HG02623 (cell line): ENCODE measurements around the gene CACNA1I.

ENCODE experiments used
- ATAC-seq: cut with Tn5 transposase; IDR thresholded peaks from one replicate; pipeline ENCODE4 v1.9.1; 2021; ENCODE audit warnings: moderate library complexity; ENCODE audit not compliant: unreplicated experiment

CACNA1I gene

GRCh38 chr22:39567135-39567946, 3.2 kb upstream of the CACNA1I start:
- no peak for ATAC-seq

GRCh38 chr22:39568278-39568981, 2.1 kb upstream of the CACNA1I start:
- ATAC-seq, result no peak

DNA sequence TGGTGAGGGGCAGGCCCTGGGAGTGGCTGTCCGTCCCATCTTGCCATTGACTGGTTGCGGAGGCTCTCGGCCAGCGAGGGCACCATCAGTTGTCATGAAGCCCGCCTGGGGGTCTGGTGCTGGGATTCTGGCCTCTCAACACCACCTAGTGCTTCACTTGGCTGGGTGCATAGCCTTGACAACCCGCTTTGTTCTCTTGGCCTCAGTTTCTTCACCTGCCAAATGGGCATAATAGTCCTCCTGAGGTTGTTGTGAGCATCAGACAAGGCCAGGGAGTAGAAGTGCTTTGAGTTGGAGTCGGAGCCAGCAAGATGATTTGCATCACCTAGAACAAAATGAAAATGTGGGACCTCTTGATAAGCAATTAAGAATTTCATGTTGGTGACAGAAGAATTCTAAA, 1.5 kb upstream of the CACNA1I start:
- no peak for ATAC-seq

DNA sequence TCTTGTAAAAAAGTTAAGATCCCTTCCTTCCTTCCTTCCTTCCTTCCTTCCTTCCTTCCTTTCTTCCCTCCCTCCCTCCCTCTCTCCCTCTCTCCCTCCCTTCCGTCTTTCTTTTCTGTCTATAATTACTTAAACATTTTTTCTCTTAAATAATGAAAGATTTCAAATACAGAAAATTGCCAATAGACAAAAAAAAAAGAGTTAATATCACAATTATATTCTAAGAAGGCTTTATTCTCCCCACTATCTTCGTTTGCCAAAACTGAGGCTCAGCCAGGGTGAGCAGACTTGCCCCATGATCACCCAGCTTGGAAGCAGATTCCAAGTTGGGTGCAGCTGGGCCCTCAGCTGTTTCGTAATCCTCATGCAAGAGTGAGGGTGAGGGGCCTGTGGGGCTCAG, 327 bp upstream of the CACNA1I start:
- no peak for ATAC-seq

DNA sequence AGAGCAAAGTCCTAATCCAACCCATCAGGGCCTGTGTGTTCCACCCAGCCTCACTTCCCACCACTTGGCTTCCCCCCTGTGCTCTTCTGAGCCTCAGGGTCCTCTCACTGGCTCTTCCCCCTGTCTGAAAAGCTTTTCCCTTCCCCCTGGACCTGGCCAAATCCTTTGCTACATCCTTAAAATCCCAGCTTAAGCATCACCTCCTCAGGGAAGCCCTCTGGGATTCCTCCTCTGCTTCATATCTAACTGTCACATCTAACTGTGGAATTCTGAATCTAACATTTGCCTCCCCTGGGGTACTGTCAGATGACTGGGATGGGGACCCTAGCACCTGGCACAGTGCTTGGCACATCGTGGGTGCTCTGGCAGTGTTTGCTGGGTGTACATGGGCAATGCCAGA, 985 bp downstream of the CACNA1I start:
- no peak for ATAC-seq

GRCh38 chr22:39574779-39575551, 4.4 kb downstream of the CACNA1I start:
- no peak for ATAC-seq

DNA sequence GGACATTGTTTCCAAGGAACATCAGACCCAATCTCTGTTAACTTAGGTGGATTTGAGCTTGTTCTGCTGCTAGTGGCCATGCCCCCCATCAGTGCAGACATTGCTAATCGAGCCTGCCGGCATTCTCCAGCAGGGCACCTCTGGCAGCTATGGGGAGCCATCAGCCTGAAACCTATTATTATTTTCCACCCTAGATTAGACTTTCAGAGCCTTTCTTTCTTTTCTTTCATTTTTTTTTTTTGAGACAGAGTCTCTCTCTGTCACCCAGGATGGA, 4.9 kb downstream of the CACNA1I start:
- no peak for ATAC-seq

- no peak for ATAC-seq
These were observed 5.5 kb downstream of the CACNA1I start for GRCh38 chr22:39576027-39576426.

DNA sequence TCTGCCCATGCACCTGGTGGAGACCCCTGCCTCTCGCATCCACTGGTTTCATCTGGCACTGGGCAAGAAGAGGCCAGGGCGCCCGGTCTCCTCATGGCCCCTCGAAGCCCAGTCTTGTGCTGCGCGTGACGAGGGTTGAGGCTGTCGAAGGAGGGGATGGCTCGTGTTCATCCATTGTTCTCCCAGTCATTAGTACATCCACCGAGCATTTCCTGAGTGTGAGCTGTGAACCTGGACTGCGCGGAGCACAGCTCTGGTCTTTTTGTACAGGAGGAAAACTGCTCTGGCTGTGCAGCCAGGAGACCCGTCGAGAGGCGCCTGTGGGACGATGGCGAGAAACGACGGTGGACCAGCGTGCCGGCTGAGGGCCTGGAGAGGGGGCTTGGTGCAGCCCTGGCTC, 6.8 kb downstream of the CACNA1I start:
- ATAC-seq, result no peak

- no peak for ATAC-seq
These were observed 7.3 kb downstream of the CACNA1I start for GRCh38 chr22:39577900-39578299.

- no peak for ATAC-seq
These were observed 9.5 kb downstream of the CACNA1I start for GRCh38 chr22:39580006-39580441.

DNA sequence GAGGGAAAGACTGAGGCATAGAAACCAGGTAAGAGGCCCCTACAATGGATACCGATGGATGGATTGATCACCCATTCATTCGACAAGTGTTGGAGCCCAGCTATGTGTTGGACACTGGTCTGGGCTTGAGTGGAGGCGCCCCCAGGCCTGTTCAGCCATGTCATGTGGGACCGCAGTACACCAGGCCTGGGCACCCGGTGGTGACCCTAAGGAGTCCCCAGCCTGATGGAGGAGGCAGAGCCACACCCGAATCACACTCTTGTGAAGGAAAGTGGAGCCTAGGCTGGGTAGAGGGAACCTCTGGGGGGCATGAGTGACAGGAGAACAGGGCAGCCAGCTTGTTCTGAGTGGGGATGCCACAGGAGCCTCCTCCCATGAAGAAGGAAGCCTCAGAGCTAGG, 10.2 kb downstream of the CACNA1I start:
- ATAC-seq, result no peak

DNA sequence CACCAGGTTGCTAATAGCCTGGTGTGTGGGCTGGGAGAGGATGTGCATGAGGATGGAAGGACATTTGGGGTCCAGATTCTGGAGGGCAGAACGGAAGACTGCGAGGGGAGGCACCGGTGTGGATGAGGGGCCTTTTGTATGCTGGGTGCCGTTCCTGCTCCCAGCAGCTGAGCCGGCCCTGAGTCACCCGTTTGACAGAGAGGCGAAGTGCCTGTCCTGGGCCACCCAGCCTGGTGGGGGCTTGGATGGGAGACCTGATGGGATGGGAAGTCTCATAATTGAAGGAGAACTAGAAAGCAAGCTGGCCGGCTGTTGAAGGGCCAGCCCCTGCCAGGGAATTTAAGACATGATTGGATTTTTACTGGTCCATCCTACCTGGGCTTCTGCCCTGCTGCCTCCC, 10.8 kb downstream of the CACNA1I start:
- ATAC-seq, result no peak

GRCh38 chr22:39583066-39583667, 12.6 kb downstream of the CACNA1I start:
- ATAC-seq, result no peak

GRCh38 chr22:39589875-39590274, 19.3 kb downstream of the CACNA1I start:
- no peak for ATAC-seq

DNA sequence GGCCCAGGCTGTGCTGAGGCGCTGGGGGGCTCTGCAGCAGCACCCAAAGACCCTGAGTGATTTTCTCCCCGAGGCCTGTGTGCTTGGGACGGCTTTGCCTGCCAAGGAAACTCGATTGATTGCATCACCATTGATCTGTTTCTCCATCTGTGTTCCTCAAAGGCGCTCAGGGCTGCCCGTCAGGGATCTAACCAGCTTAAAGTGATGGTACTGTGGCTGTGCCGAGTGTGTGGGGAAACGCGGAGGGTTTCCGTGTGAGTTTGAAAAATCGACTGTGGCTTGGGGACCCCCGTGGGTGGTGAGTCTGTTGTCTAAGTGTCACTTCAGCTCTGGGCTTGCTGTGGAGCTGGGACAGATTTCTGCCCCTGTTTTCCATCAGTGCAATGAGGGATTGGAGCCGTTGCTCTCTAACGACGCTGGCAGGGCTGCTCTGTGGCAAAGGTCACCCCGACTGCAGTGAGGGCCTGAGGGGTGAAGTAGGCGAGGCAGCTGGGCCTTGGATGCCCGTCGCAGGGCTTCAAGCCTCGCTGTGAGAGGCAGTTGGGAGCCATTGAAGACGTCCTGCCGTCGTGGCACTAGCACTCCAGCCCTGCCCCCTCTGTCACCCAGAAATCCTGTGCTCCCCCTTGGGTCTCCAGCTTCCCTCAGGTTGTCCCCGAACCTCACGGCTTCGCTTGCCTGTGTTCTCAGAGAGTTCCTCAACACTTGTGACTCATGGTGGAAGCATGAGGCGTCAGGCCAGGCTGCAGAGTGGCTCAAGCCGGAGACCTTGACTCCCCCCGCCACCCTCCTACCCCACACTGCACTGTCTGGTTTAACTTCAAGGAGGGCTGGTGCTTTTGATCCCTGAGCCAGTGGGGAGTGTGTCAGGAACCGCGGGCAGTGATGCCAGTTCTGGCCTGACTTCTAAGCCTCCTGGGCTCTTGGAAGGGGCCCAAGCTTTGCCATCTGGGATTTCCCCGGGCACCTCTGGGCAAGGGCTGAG, 21.8 kb downstream of the CACNA1I start:
- no peak for ATAC-seq

DNA sequence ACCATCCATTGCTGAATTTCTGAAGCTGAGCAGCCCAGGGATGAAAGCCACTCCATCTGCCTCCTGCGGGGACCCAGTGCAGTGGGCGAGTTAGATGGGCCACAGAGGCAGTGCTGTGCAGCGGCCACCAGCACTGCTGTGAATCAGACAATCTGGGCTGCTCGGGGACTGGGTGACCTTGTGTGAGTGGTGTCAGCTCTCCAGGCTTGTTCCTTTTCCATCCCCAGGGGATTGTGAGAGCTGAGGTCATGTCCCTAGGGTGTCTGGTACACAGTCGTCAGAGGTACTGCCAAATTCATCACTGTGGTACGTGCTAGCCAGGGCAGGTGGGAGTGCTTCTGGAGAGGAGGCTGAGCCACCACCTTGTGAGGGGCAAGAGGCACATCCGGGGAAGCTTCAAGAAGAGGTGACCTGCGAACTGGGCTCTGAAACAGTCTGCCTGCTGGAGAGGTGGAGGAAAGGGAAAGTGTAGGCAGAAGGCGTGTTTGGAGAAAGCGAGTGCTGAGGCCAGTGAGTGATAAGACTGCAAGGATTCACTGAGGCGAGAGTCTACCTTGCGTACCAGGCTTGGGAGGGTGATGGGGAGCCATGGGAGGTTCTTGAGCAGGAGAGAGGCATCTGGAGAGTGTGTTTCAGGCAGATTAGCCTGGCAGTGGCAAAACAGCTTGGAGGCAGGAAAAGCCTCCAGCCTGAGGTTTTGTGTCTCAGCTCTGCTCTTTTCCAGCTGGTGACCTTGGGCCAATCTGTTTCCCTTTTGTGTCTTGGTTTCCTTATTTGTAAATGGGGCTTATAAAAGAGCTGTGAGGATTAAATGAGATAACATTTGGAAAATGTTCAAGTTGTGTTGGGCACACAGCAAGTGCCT, 22.7 kb downstream of the CACNA1I start:
- no peak for ATAC-seq

- no peak for ATAC-seq
These were observed 23.4 kb downstream of the CACNA1I start for GRCh38 chr22:39593931-39594285.

- ATAC-seq, result no peak
These were observed 23.9 kb downstream of the CACNA1I start for GRCh38 chr22:39594411-39594810.
